Subcutaneous abdominal adipose tissue (tissue), 5 donors: ENCODE data around the gene ZNF362.
"Not testable (repeated sequence)": the region's sequence is repeated elsewhere in the genome, so short reads cannot be mapped to it uniquely, and the experiment has no call there.

ENCODE experiments used
- H3K27ac ChIP-seq: one replicate; pipeline ENCODE4 v1.7.0; 2013; ENCODE audit warnings: low read depth, mild to moderate bottlenecking, inconsistent platforms, low read length, moderate library complexity
- H3K27me3 ChIP-seq, 5 donors: one replicate each; pipeline ENCODE4 v1.7.0; 2013; ENCODE audit warnings: low read length in 5 of 5, inconsistent platforms in 1 of 5; ENCODE audit not compliant: control insufficient read depth in 5 of 5, insufficient read depth in 4 of 5
- H3K36me3 ChIP-seq, 5 donors: one replicate each; pipeline ENCODE4 v1.7.0; 2013; ENCODE audit warnings: low read length in 5 of 5; ENCODE audit not compliant: control insufficient read depth in 5 of 5, insufficient read depth in 5 of 5
- H3K4me1 ChIP-seq, 5 donors: one replicate each; pipeline ENCODE4 v1.7.0; 2013; ENCODE audit warnings: low read length in 5 of 5, mild to moderate bottlenecking in 3 of 5, moderate library complexity in 1 of 5; ENCODE audit not compliant: control insufficient read depth in 5 of 5, insufficient read depth in 5 of 5
- H3K4me3 ChIP-seq, 5 donors: one replicate each; pipeline ENCODE4 v1.7.0; 2013; ENCODE audit warnings: low read length in 5 of 5, low read depth in 1 of 5
- H3K9ac ChIP-seq, 5 donors: one replicate each; pipeline ENCODE4 v1.7.0; 2013; ENCODE audit warnings: low read length in 5 of 5, mild to moderate bottlenecking in 4 of 5, moderate library complexity in 3 of 5
- H3K9me3 ChIP-seq, 5 donors: one replicate each; pipeline ENCODE4 v1.7.0; 2013; ENCODE audit warnings: low read length in 5 of 5; ENCODE audit not compliant: control insufficient read depth in 5 of 5
- donor health status: healthy.
- donor health status: healthy.
- donor health status: healthy.
- donor health status: healthy.
- donor health status: healthy.

The ZNF362 gene

DNA sequence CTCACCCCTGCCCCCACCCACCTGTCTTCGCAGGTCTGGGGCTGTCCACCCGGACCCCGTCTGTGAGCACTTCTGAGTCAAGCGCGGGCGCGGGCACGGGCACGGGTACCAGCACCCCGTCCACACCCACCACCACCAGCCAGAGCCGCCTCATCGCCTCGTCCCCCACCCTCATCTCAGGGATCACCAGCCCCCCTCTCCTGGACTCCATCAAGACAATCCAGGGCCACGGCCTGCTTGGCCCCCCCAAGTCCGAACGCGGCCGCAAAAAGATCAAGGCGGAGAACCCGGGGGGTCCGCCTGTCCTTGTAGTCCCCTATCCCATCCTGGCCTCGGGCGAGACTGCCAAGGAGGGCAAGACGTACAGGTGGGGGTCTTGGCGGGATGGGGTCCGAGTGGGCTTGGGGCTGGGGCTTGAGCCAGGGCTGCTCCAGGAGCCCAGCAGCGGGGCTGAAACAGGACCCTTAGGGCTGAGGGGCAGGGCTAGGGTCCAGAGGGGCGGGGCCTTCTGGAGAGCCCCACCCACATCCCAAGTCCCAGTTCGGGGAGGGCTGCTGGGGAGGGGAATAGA, 23.9 kb downstream of the ZNF362 start:
- Histone ChIP-seq H3K27me3 (no peaks in the 10 kb centered on the region), H3K4me3 (no peak overlapping the region), H3K27ac (no peak overlapping the region), H3K9ac (no peak overlapping the region), H3K36me3 (peaks cover 7 to 82% (median 59%) of the 10 kb centered on the region in 5 donors), H3K4me1 (no peaks in the 10 kb centered on the region), H3K9me3 (no peaks in the 10 kb centered on the region)

GRCh38 chr1:33281554-33282303, 25.4 kb downstream of the ZNF362 start:
- no peaks in the 10 kb centered on the region for H3K9me3 ChIP-seq
- H3K4me1 ChIP-seq = peaks cover 0 to 5% (median 0%) of the 10 kb centered on the region in 5 donors
- no peak overlapping the region for H3K9ac ChIP-seq
- H3K27me3 ChIP-seq = no peaks in the 10 kb centered on the region
- no peak overlapping the region for H3K27ac ChIP-seq
- no peak overlapping the region for H3K4me3 ChIP-seq
- peaks cover 7 to 74% (median 59%) of the 10 kb centered on the region in 5 donors for H3K36me3 ChIP-seq

DNA sequence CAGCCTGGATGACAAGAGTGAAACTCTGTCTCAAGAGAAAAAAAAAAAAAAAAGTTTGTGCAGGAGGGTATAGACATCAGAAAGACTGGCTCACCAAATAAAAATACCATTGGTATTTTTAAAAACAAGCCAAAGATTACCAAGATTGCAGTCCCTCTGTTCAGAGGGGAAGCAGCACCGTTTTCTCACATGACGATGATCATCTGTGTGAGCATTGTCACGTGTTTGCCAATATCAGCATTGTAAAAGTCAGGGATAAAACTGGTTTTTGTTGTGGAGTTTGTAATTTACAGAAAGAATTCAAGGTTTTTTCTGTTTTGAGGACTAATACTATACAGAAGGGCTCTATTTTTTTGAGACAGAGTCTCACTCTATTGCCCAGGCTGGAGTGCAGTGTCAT, 26.5 kb downstream of the ZNF362 start:
- H3K27ac ChIP-seq = no peak overlapping the region
- H3K9ac ChIP-seq = no peak overlapping the region
- H3K9me3 ChIP-seq = no peaks in the 10 kb centered on the region
- peaks cover 7 to 69% (median 53%) of the 10 kb centered on the region in 5 donors for H3K36me3 ChIP-seq
- no peak overlapping the region for H3K4me3 ChIP-seq
- peaks cover 0 to 13% (median 0%) of the 10 kb centered on the region in 5 donors for H3K4me1 ChIP-seq
- no peaks in the 10 kb centered on the region for H3K27me3 ChIP-seq

- Histone ChIP-seq H3K36me3 (peaks cover 0 to 71% (median 48%) of the 10 kb centered on the region in 5 donors), H3K4me3 (no peak overlapping the region), H3K27ac (no peak overlapping the region), H3K27me3 (no peaks in the 10 kb centered on the region), H3K9ac (peak overlapping the region in 1 of 5 donors; percentile 20), H3K9me3 (no peaks in the 10 kb centered on the region), H3K4me1 (peaks cover 0 to 13% (median 0%) of the 10 kb centered on the region in 5 donors)
These were observed 27.8 kb downstream of the ZNF362 start for GRCh38 chr1:33284049-33284448.

GRCh38 chr1:33286451-33287185, 30.3 kb downstream of the ZNF362 start:
- H3K4me1 ChIP-seq = peaks cover 0 to 13% (median 0%) of the 10 kb centered on the region in 5 donors
- no peaks in the 10 kb centered on the region for H3K27me3 ChIP-seq
- no peak overlapping the region for H3K4me3 ChIP-seq
- peaks cover 0 to 56% (median 32%) of the 10 kb centered on the region in 5 donors for H3K36me3 ChIP-seq
- H3K9me3 ChIP-seq = no peaks in the 10 kb centered on the region
- no peak overlapping the region for H3K9ac ChIP-seq
- no peak overlapping the region for H3K27ac ChIP-seq

DNA sequence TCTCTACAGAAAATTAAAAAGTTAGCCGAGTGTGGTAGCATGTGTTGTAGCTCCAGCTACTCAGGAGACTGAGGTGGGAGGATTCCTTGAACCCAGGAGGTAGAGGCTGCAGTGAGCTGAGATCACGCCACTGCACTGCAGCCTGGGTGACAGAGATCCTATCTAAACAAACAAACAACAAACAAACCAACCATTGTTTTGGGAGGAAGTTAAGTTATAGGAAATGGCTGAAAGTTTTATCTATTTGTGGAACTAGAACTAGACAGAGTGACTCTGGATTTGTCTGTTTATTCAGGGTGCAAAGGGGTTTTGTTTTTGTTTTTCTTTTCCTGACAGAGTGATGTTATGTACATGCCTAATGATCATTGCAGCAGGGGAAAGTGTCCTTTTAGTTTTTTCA, 31.0 kb downstream of the ZNF362 start:
- no peaks in the 10 kb centered on the region for H3K9me3 ChIP-seq
- H3K36me3 ChIP-seq = peaks cover 0 to 49% (median 27%) of the 10 kb centered on the region in 5 donors
- no peak overlapping the region for H3K9ac ChIP-seq
- H3K4me3 ChIP-seq = no peak overlapping the region
- no peak overlapping the region for H3K27ac ChIP-seq
- no peaks in the 10 kb centered on the region for H3K27me3 ChIP-seq
- peaks cover 0 to 13% (median 0%) of the 10 kb centered on the region in 5 donors for H3K4me1 ChIP-seq

- Histone ChIP-seq H3K27me3 (no peaks in the 10 kb centered on the region), H3K9me3 (no peaks in the 10 kb centered on the region), H3K4me3 (no peak overlapping the region), H3K4me1 (peaks cover 0 to 13% (median 0%) of the 10 kb centered on the region in 5 donors), H3K9ac (no peak overlapping the region), H3K27ac (no peak overlapping the region), H3K36me3 (peaks cover 2 to 49% (median 31%) of the 10 kb centered on the region in 5 donors)
These were observed 32.9 kb downstream of the ZNF362 start for GRCh38 chr1:33288976-33289857.

GRCh38 chr1:33289858-33290154, 33.5 kb downstream of the ZNF362 start:
- Histone ChIP-seq H3K27me3 (no peaks in the 10 kb centered on the region), H3K9me3 (no peaks in the 10 kb centered on the region), H3K4me1 (peaks cover 0 to 13% (median 0%) of the 10 kb centered on the region in 5 donors), H3K4me3 (no peak overlapping the region), H3K9ac (no peak overlapping the region), H3K27ac (no peak overlapping the region), H3K36me3 (peaks cover 2 to 52% (median 34%) of the 10 kb centered on the region in 5 donors)

- not testable (repeated sequence) for H3K27ac ChIP-seq, H3K9me3 ChIP-seq, H3K4me3 ChIP-seq, H3K27me3 ChIP-seq, H3K9ac ChIP-seq
- H3K36me3 ChIP-seq = peaks cover 2 to 52% (median 36%) of the 10 kb centered on the region in 5 donors
- H3K4me1 ChIP-seq = peaks cover 0 to 15% (median 0%) of the 10 kb centered on the region in 5 donors
These were observed 34.3 kb downstream of the ZNF362 start for GRCh38 chr1:33290615-33291014.
